CD14-positive monocyte (primary cell): ENCODE data around the gene PODXL2. TPM values are rescaled to one million over a fixed set of nuclear protein-coding genes. Genes with fewer than 3 reads are reported as not detected.

Source experiments
- DNase-seq, 3 donors: peaks; one replicate each; pipeline ENCODE4 v3.0.0-alpha.2; 2011 to 2022
- H2AFZ ChIP-seq: 2 replicates; pipeline ENCODE4 v1.6.0; 2012; ENCODE audit warnings: mild to moderate bottlenecking, low read depth, low read length, inconsistent platforms; ENCODE audit not compliant: insufficient read depth, poor library complexity, severe bottlenecking
- H3K27ac ChIP-seq, 2 donors: 1 replicate in 1 of 2; 2 replicates in 1 of 2; pipeline ENCODE4 v1.5.1; 2012 to 2013; ENCODE audit warnings: low read length in 2 of 2, control low read depth in 1 of 2, inconsistent platforms in 1 of 2, low read depth in 1 of 2, mild to moderate bottlenecking in 1 of 2
- H3K27me3 ChIP-seq, 2 donors: one replicate each; pipeline versions ENCODE4 v1.6.0 to v1.6.1; 2011 to 2013; ENCODE audit warnings: low read length in 2 of 2; ENCODE audit not compliant: control insufficient read depth in 2 of 2, insufficient read depth in 2 of 2
- H3K36me3 ChIP-seq, 2 donors: replicated peaks in 1 of 2; 1 replicate in 1 of 2; 2 replicates in 1 of 2; pipeline versions ENCODE4 v1.5.1 to v1.6.1; 2012 to 2013; ENCODE audit warnings: low read length in 2 of 2, control low read depth in 1 of 2, inconsistent platforms in 1 of 2, mild to moderate bottlenecking in 1 of 2; ENCODE audit not compliant: insufficient read depth in 2 of 2, control insufficient read depth in 1 of 2
- H3K4me1 ChIP-seq, 2 donors: 1 replicate in 1 of 2; 2 replicates in 1 of 2; pipeline versions ENCODE4 v1.5.1 to v1.6.1; 2012 to 2013; ENCODE audit warnings: low read length in 2 of 2, control low read depth in 1 of 2, inconsistent platforms in 1 of 2, mild to moderate bottlenecking in 1 of 2, moderate library complexity in 1 of 2; ENCODE audit not compliant: insufficient read depth in 2 of 2, control insufficient read depth in 1 of 2
- H3K4me2 ChIP-seq: replicated peaks from 2 replicates; pipeline ENCODE3; 2012; ENCODE audit warnings: low read length, moderate library complexity, mild to moderate bottlenecking; ENCODE audit not compliant: poor library complexity, severe bottlenecking; ENCODE audit errors: extremely low read depth
- H3K4me3 ChIP-seq, 3 experiments: fragments of 200-600 bp in 1 of 3; sonication (generic) in 1 of 3; replicated peaks in 1 of 3; 1 replicate in 2 of 3; 2 replicates in 1 of 3; pipeline ENCODE4 v1.5.1; 2011 to 2013; ENCODE audit warnings: low read length in 3 of 3, mild to moderate bottlenecking in 3 of 3, control low read depth in 2 of 3, low read depth in 2 of 3, inconsistent platforms in 1 of 3, moderate library complexity in 1 of 3
- H3K79me2 ChIP-seq: 2 replicates; pipeline ENCODE4 v1.6.0; 2012; ENCODE audit warnings: mild to moderate bottlenecking, control low read depth, inconsistent platforms, low read length, moderate library complexity; ENCODE audit not compliant: insufficient read depth
- H3K9ac ChIP-seq: 2 replicates; pipeline ENCODE4 v1.6.0; 2017; ENCODE audit warnings: low read length, mild to moderate bottlenecking; ENCODE audit not compliant: insufficient read depth, poor library complexity, severe bottlenecking
- H3K9me3 ChIP-seq, 2 donors: replicated peaks in 1 of 2; 1 replicate in 1 of 2; 2 replicates in 1 of 2; pipeline versions ENCODE4 v1.5.1 to v1.6.1; 2012 to 2013; ENCODE audit warnings: low read length in 2 of 2, control low read depth in 1 of 2; ENCODE audit not compliant: control insufficient read depth in 1 of 2, insufficient read depth in 1 of 2
- H4K20me1 ChIP-seq: 2 replicates; pipeline ENCODE4 v1.6.0; 2012; ENCODE audit warnings: mild to moderate bottlenecking, low read length, control low read depth, moderate library complexity; ENCODE audit not compliant: insufficient read depth
- H3K27ac Mint-ChIP-seq, 7 donors: one replicate each; pipeline ENCODE4 v1.8.0; 2020; ENCODE audit warnings: mild to moderate bottlenecking in 7 of 7, mixed read lengths in 7 of 7, moderate library complexity in 6 of 7, inconsistent platforms in 2 of 7
- H3K27me3 Mint-ChIP-seq, 3 donors: one replicate each; pipeline ENCODE4 v1.8.0; 2021 to 2022; ENCODE audit warnings: low read depth in 3 of 3, mild to moderate bottlenecking in 3 of 3, mixed read lengths in 3 of 3, moderate library complexity in 3 of 3, inconsistent platforms in 1 of 3
- H3K36me3 Mint-ChIP-seq, 2 donors: one replicate each; pipeline ENCODE4 v1.8.0; 2020; ENCODE audit warnings: mixed read lengths in 2 of 2, inconsistent platforms in 1 of 2, mild to moderate bottlenecking in 1 of 2
- H3K4me1 Mint-ChIP-seq: one replicate; pipeline ENCODE4 v1.8.0; 2020; ENCODE audit warnings: mild to moderate bottlenecking, mixed read lengths
- H3K4me3 Mint-ChIP-seq, 2 donors: one replicate each; pipeline ENCODE4 v1.8.0; 2020; ENCODE audit warnings: mild to moderate bottlenecking in 2 of 2, mixed read lengths in 2 of 2, moderate library complexity in 1 of 2
- H3K9me3 Mint-ChIP-seq, 7 donors: one replicate each; pipeline ENCODE4 v1.8.0; 2020 to 2022; ENCODE audit warnings: mixed read lengths in 7 of 7, mild to moderate bottlenecking in 6 of 7, moderate library complexity in 6 of 7, inconsistent platforms in 2 of 7
- WGBS: methylation state at CpG from one replicate; pipeline ENCODE4 v1.1.5; 2013; ENCODE audit warnings: missing lambda C conversion rate; ENCODE audit not compliant: insufficient coverage; 5-methylcytosine and 5-hydroxymethylcytosine counted together
- intact Hi-C, 2 donors: fragments of 100-400 bp; cut with micrococcal nuclease; formaldehyde crosslinking; loops; one replicate each; pipeline versions ENCODE4 v1.15.0 to v1.15.1; 2023
- polyA plus RNA-seq, 3 donors: library from polyadenylated mRNA; depleted of rRNA in 1 of 3; unstranded in 2 of 3; stranded (reverse) in 1 of 3; fragments of 300-500 nt in 2 of 3; fragments of >200 nt in 1 of 3; fragmentation: Illumina TruSeq in 2 of 3; gene quantifications; 1 replicate in 2 of 3; 2 replicates in 1 of 3; pipeline ENCODE4 v1.2.3, GENCODE V29; 2012 to 2021
- TF ChIP-seq, protein P1 (sequence below): fragments of 200-600 bp; IDR thresholded peaks from one replicate; pipeline ENCODE4 v1.8.0; 2022; ENCODE audit warnings: antibody characterized with exemption, mild to moderate bottlenecking

The PODXL2 gene
- polyA plus RNA-seq, 3 donors: 0.33 to 0.64 (median 0.43) TPM

DNA sequence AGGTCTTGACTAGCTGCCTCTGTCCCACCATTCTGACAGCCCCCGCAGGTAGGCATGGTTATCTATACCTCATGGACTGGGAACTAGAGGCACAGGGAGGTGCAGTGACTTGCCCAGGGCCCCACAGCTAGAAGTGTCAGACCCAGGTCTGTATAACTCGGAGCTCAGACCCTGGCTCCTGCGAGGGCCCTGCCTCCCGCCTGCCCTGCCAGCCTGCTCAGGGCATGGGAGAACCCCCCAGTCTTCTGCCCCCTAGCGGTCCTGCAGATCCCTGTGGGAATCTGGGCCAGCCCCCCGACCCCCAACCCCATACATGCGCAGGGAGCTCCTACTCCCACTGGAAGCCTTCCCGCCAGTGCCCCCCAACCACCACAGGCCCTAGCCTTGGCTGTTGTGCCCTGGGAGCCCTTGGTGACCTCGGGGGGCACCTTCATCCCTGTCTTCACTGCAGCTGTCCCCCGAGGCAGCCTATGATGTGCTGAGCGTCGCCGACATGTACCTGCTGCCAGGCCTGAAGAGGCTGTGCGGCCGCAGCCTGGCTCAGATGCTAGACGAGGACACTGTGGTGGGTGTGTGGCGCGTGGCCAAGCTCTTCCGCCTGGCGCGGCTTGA lies 50.7 kb downstream of the PODXL2 start:
- H3K4me3 ChIP-seq: no peak overlapping the region
- 96% methylated on average over 16 of the region's 21 CpGs for WGBS
- Mint-ChIP-seq H3K27me3 (peaks cover 0 to 3% (median 2%) of the 10 kb centered on the region in 3 donors), H3K4me3 (no peak overlapping the region), H3K27ac (peak overlapping the region in 1 of 7 donors; percentile 18), H3K4me1 (peaks cover 78% of the 10 kb centered on the region), H3K36me3 (peaks cover 54 to 57% of the 10 kb centered on the region in 2 donors), H3K9me3 (peaks cover 0 to 8% (median 0%) of the 10 kb centered on the region in 7 donors)
- H4K20me1 ChIP-seq: peaks cover 32% of the 10 kb centered on the region
- no peak overlapping the region for H3K4me2 ChIP-seq
- H3K27me3 ChIP-seq: no peaks in the 10 kb centered on the region
- H3K36me3 ChIP-seq: peaks cover 26 to 43% of the 10 kb centered on the region in 2 donors
- H3K27ac ChIP-seq: no peak overlapping the region
- TF ChIP-seq, protein P1, sequence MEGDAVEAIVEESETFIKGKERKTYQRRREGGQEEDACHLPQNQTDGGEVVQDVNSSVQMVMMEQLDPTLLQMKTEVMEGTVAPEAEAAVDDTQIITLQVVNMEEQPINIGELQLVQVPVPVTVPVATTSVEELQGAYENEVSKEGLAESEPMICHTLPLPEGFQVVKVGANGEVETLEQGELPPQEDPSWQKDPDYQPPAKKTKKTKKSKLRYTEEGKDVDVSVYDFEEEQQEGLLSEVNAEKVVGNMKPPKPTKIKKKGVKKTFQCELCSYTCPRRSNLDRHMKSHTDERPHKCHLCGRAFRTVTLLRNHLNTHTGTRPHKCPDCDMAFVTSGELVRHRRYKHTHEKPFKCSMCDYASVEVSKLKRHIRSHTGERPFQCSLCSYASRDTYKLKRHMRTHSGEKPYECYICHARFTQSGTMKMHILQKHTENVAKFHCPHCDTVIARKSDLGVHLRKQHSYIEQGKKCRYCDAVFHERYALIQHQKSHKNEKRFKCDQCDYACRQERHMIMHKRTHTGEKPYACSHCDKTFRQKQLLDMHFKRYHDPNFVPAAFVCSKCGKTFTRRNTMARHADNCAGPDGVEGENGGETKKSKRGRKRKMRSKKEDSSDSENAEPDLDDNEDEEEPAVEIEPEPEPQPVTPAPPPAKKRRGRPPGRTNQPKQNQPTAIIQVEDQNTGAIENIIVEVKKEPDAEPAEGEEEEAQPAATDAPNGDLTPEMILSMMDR: no peak
- DNase-seq: no peak
- intact Hi-C loops: loop anchor here (5.0 to 10.0 kb wide), 4 partner anchors 77 to 395 kb away; partner anchors contain the start of gene SEC61A1 (in 1 of the 2)
- peaks cover 7% of the 10 kb centered on the region for H3K79me2 ChIP-seq
- no peak overlapping the region for H3K9ac ChIP-seq
- H3K4me1 ChIP-seq: peaks cover 48 to 66% of the 10 kb centered on the region in 2 donors
- H2AFZ ChIP-seq: no peak overlapping the region
- H3K9me3 ChIP-seq: peaks cover 0 to 8% of the 10 kb centered on the region in 2 donors

DNA sequence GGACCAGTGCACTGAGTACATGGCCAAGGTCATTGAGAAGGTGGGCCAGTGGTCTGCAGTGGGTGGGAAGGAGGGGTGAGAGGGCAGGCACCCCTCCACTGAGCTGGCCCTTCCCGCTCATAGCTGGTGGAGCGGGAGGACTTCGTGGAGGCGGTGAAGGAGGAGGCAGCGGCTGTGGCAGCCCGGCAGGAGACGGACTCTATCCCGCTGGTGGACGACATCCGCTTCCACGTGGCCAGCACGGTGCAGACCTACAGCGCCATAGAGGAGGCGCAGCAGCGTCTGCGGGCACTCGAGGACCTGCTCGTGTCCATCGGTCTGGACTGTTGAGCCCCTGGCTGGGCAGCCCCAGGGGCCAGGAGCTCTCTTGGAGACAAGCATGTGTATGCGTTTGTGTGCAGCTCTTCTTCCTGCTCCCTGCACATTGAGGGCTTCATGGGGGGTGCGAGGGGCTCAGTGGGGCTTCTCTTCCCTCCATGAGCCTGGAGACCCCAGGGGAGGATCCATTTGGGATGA lies 51.2 kb downstream of the PODXL2 start:
- Mint-ChIP-seq H3K36me3 (peaks cover 49 to 52% of the 10 kb centered on the region in 2 donors), H3K4me1 (peaks cover 72% of the 10 kb centered on the region), H3K27me3 (peaks cover 0 to 2% (median 2%) of the 10 kb centered on the region in 3 donors), H3K4me3 (no peak overlapping the region), H3K9me3 (peaks cover 0 to 6% (median 0%) of the 10 kb centered on the region in 7 donors), H3K27ac (peak overlapping the region in 1 of 7 donors; percentile 18)
- Histone ChIP-seq H3K9ac (no peak overlapping the region), H3K4me3 (no peak overlapping the region), H3K4me2 (no peak overlapping the region), H3K27ac (no peak overlapping the region), H3K79me2 (peaks cover 4% of the 10 kb centered on the region), H3K4me1 (peaks cover 48 to 62% of the 10 kb centered on the region in 2 donors), H3K27me3 (no peaks in the 10 kb centered on the region), H3K36me3 (peaks cover 26 to 43% of the 10 kb centered on the region in 2 donors), H4K20me1 (peaks cover 26% of the 10 kb centered on the region), H3K9me3 (peaks cover 0 to 8% of the 10 kb centered on the region in 2 donors), H2AFZ (no peak overlapping the region)
- no peak for DNase-seq
- TF ChIP-seq, protein P1: no peak
- intact Hi-C loops: no loop called here
- 97% methylated on average over 20 of the region's 21 CpGs for WGBS
